Measurements from ENCODE around the gene NEK9.

NEK9 gene

DNA sequence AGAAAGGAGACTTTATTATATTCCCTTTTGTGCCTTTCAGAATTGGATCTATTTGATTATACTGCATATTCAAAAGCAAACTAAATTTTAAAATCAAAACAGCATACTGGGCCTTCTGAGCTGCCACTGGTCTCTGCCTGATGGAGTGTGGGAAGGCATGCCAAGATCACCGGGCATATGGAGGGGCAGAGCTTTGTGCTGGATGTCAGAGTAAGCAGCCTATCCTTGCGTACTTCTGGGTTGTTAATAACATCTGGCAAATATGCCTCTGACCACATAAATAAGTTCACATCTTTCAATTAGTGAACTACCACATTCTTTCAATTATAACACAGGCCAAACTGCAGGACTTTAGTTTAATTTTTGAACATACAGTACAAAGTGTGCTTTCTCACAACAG, 93.9 kb downstream of the NEK9 start:
- DNase-seq (ENCODE audit: low spot score) = no peak

DNA sequence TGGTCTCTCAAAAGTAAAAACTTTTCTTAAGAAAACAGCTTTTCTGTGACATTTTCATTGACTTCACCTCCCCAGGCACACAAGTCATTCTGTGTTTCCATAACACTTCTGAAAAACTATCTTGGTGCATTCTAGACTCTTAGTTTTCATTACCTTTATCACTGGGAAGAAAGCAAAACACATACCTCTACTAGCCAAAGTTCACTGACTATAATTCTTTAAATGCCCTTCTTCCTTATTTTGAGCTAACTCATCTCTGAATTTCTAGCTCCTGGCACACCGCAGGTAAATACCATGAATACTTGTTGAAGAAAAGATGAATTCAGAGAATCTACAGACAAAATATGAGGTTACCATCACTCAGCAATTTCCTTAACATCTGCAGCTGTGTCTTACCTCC, 96.7 kb downstream of the NEK9 start:
- DNase-seq (ENCODE audit: low spot score) = no peak
